Right ventricle myocardium inferior (tissue), 1 donor: ENCODE results near the gene ZDHHC5. TPM values are rescaled to one million over a fixed set of nuclear protein-coding genes. Genes with fewer than 3 reads are reported as not detected.
"Not testable (repeated sequence)": the region's sequence is repeated elsewhere in the genome, so short reads cannot be mapped to it uniquely, and the experiment has no call there.

Experiments used
- ATAC-seq: fragments of 200-7000 bp; cut with Tn5 transposase; one replicate; pipeline ENCODE4 v1.9.1; 2020; ENCODE audit warnings: mild to moderate bottlenecking, moderate library complexity
- DNase-seq: peaks from one replicate; pipeline ENCODE4 v3.0.0; 2021; ENCODE audit errors: missing footprints
- intact Hi-C: fragments of 100-400 bp; cut with DNase I; formaldehyde crosslinking; loops from one replicate; pipeline ENCODE4 v1.11.0; 2022
- total RNA-seq: library from RNA; stranded (reverse); fragmentation: NEBNext Ultra II Directional; extraction: Animal tissue kit (Norgen Biotek cat#: 25700); gene quantifications from one replicate; pipeline ENCODE4 v1.2.1, GENCODE V29; 2021
- donor health status: DM: no; HTN: yes; CAD: no; lungs with severe emphysema.

The ZDHHC5 gene
- total RNA-seq, 1 donor from 2014 or later: 44.9 TPM

DNA sequence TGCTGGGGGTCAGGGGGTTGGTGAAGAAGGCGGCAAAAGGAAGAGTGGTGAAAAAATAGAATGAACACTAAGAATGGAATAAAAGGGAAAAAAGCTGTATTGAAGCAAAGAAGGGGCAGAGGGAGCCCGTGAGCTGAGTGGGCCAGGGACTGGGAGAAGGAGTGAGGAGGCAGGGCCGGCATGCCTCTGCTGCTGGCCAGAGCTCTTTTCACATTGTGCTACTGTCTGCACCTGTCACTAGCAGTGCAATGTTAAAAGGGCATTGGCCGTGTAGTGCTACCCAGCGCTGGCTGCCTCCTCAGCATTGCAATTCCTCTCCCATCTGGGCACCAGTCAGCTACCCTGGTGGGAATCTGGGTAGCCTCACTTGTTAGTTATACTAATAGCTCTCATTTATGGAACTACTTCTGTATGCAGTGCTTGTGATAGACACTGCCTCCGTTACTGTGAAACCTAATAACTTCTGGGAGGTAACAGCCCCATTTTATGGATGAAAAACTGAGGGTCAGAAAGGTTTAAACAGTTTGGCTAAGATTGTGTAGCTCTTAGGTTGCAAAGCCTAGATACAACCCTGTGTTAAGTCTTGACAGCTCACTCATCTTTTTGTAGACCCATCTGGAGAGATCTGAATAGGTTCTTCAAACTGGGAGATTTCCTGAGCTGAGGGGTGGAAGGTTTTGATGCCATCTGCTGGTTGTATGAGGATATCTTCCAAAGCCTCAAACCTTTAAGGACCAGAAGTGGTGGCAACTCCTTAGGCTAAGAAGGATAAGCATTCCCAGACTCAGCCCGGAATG is 26.7 kb upstream of the ZDHHC5 start:
- intact Hi-C loops: loop anchor here (2.0 to 5.0 kb wide), 2 partner anchors 184 to 294 kb away; no protein-coding TSS in a partner anchor
- ATAC-seq (peak; percentile 36), DNase-seq (no peak)

DNA sequence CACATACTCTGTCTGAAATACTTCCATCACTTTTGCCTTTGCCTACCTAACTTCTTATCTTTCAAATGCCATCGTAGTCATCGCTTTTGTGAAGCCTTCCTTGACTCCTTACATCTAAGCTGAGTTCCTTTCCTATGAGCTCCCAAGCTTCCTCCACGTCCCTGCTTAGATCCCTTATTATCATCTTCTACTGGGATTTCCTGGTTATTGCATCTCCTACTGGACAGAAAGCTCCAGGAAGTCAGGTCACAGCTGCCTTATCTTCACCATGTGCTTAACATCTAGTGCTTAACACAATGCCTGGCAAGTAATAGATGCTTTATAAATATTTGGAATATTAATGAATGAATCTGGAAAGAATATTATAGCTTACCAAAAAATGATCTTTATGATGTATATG is 24.1 kb upstream of the ZDHHC5 start:
- intact Hi-C loops: loop anchor here (2.0 to 5.0 kb wide), 2 partner anchors 75 to 297 kb away; no protein-coding TSS in a partner anchor
- ATAC-seq: no peak

DNA sequence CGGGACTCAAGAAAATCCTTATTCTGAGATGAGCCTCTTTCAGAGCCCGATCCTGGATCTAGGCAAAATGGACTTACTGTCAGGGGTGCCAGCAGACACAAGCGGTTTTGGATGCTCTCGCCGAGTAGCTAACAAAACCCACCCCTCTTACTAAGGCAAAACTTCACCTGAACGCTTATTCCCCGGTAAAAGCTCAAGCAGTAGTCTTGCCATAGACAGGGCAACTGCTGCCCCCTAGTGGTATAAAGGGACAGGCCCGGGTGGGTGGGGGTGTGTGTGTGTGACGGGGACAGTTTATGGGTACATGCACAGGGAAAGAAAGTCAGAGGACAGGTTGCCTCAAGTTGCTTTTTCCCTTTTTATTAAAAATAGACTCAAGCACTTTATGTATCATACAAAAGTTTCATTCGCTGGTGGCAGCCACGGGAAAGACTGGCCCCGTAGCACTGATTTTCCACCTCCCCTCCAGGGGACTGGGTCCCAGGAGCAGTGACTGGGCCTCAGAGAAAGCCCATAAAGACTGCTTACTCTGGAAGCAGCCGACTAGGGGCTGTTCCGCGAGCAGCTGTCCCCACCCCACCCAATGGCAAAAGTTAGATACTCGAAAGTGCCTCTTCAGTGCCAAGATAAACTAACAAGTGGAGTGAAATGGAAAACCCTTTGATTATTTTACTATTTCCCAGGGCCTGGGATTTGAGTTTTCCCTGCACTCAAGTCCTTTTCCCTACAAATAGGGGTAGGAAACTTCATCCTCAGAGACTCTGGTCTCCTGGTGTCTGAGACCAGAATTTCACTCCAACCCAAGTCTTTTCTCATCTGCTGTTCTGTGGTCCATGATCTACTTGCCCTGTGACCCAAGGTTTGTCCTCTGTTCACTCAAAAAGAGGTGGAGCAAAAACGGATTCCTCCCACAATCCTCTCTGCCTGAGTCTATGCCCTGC is 22.9 kb upstream of the ZDHHC5 start:
- DNase-seq (peak; percentile 88), ATAC-seq (peak; percentile 76)
- intact Hi-C loops: loop anchor here (2.0 to 5.0 kb wide), 2 partner anchors 76 to 298 kb away; no protein-coding TSS in a partner anchor

More for the DNA sequence above, 24.1 kb upstream of the ZDHHC5 start:
- DNase-seq: no peak

DNA sequence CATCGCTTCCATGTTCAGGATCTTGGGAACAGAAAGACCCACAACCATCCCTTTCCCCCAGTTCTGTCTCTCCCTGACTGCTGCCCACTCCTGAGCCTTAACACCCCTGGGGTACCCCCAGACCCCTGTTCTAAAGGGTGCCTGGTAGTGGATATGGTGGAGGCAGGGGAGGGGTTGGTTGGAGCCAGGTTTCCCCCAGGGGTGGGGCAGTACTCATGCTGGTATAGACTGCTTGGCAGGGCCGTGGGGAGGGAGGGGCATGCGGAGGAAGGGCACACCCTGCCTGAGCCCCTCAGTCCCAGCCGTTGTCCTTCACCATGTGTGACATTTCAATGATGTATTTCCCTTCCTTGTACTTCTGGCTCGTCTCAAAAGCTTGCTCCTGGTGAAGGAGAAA is 22.2 kb upstream of the ZDHHC5 start:
- no peak for DNase-seq
- ATAC-seq: peak; percentile 9

DNA sequence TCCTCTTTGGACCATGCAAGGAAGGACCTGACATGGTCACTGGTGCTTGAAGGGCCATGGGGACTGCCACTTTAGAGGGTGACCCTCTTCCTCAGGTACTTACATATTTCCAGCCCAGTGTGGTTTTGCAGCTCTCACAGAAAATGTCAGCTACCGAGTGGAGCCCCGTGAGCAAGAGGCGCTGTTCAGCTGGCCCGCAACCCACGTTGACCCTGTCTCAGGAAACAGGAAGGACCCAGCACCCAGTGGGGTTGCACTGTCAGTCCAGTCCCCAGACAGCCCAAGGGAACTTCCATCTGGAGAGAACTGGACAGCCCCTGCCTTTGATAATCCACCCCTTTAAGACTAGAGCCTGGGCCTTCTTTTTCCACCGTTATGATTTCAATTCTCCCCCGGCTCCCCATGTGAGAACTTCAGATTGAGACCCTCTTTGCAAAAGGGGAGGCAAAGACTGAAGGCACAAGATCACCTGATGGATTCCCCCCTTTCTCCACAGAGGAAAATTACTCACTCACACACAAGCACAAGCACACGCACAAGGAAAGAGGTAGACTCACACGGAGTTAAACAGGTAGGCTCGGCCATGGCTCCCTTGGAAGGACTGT is 21.6 kb upstream of the ZDHHC5 start:
- ATAC-seq (no peak), DNase-seq (no peak)

More for the DNA sequence above, 22.2 kb upstream of the ZDHHC5 start:
- intact Hi-C loops: loop anchor here (2.0 kb wide), 1 partner anchor 77 kb away; no protein-coding TSS in a partner anchor

DNA sequence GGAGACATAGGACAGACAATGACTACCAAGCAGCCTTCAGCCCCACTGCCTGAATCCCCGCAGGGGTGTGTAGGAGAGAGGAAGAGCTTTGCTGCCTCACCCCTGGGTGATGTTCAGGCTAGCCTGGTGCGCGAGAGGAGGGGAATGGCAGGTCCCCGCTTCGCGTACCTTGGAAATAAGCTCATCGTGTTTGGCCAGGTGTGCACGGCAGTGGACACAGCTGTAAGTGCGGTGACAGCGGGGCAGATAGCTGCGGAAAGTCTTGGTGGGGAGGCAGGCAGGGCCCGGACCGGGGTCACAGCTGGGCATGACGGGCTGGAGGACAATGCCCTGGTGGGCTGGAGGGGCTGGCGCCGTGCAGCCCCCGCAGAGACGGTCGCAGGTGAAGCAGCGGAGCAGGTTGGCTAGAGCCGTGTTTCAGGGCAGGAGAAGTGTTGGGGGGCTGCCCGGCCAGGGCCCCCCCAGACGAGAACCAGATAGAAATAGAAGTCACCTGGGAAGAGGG is 21.1 kb upstream of the ZDHHC5 start:
- DNase-seq: no peak
- intact Hi-C loops: no loop called here
- no peak for ATAC-seq

More for the DNA sequence above, 21.6 kb upstream of the ZDHHC5 start:
- intact Hi-C loops: no loop called here

DNA sequence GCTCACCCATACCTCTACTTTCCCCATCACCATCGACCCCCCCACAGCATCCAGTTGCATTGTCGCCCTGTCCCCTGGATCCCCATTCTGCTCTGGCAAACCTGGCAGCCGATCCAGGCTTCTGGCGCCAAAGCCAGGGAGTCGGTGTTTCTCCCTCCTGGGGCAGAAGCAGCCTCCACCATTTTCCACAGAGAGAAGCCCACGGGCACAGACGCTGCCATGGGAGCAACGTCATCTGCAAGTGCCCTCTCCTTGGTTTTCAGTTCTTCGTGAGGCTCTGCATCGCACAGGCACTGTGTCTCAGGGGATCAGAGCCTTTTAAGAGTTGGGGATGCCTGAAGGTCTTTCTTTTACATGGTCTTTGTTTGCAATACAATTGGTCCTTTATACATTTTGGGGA is 20.5 kb upstream of the ZDHHC5 start:
- DNase-seq (no peak), ATAC-seq (no peak)
- intact Hi-C loops: no loop called here

DNA sequence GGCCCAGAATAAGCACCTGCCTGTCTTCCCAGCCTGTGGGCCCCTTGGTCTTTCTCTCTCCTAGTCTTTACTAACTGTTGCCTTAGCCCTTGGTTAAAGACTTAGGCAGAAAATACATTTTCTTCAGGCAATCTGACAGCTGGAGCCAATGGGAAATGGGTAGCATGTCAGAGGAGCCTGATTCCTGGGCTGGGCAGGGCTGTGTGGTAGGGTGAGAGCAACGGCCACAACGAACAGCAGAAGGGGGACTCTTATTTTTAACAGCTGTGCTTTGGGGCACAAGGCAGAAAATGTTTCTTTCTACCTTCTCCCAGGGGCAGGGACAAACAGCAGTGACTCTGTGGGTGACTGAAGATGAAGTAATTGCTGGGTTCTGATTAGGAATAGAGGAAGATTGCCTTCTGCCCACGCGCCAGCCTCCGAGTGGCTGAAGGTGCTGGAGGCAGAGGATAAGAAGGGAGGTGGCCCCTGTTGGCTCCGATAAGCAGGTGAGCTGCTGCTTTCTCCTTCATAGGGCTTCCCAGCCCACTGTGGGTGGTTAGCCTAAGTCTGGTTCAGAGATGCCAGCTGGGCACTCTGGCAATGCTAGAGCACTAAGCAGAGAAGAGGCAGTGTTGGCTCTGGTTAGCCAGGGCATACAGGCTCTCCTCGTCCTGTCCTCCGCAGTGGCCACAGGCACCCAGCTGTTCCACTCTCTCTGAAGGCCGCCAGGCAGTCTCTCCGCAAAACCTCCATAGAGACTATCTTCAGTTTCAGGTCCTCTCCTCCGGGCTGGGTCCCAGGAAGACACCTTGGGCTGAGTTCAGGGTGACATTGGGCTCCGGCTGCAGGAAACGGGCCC is 19.7 kb upstream of the ZDHHC5 start:
- ATAC-seq (no peak), DNase-seq (no peak)
- intact Hi-C loops: no loop called here

DNA sequence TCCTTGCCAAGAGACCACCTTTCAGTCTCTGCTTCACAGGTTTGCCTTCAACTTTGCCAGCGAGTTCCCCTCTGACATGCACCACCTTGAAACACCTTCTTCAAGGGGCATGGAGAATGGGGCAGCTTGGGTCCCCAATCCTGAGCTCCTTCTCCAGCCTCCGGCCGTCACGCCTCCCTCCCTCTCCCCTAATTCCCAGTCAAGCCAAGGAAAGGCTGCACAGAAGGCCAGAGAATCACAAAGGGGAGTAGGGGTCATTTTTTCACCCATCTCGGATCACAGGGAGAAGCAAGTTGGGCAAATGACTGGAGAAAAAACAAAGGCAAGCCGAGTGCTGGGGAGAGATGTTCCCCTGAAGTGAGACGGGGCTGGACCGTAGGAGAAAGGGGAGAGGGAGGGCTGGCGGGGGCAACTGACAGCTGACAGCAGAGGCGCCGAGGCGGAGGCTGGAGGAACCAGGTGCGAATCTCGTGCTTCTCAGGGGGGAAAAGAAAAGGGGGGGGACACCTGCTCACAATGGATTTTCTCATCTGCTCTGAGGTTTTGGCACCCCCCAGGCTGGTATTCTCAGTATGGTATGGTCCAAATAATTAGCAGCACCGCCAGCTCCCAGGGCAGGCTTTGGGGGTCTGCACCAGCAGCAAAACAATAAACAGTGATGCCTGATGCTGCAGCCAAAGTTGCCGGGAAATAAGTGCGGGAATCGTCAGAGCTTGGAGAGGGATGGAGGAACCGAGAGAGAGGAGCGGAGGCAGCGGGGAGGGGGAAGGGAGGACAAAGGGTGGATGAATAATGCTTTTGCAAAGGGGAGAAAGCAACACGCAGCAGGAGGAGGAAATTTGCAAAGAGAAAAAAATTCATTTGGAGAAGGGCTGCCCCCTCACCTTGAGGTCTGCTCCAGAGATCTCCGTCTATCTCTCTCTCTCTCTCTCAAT is 18.8 kb upstream of the ZDHHC5 start:
- ATAC-seq (no peak), DNase-seq (no peak)
- intact Hi-C loops: no loop called here

DNA sequence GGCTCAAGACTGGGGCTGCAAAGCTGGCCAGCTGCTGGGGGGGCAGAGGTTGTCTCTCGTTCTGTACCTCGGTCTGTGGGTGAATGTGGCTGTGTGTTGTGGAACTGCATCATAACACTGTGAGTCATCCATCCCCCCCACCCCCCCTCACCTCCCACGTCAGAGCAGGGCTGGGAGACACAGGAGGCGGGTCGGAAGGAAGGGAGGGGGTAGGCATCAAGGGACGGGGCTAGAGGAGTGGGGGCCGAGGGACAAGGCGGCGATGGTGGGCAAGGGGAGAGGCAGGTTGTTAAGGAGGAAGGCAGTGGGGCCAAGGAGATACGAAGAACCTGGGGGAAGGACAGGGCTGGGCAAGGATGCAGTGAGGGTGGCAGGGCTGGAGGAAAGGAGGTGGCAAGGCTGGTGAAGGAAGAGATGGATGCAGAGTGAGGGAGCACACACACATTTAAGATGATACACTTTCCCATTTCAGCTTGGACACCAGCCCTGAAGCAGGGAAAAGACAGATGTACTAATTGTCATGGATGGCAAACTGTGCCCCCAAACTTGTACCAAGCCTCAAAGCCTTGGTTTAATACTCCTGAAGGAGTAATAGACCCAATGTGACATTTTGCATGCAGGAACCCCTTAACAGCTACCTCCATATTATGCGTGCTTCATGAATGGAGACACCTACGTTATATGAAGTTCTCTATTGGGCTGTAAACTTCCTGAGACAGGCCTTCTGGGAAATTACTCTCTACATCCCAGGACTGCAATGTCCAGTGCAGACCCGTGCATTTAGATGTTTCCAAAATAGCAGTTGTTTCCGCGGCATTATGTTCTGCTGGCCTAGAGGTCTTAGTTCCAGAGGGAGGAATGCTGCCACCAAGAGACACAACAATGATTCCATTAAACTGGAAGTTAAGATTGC is 17.8 kb upstream of the ZDHHC5 start, which contains the start of gene YPEL4:
TSS of gene YPEL4 (minus strand) at position 87 of the 913 bp plus-strand sequence. CDS start 2,805 bp downstream, outside the sequence.
- peak; percentile 50 for ATAC-seq
- DNase-seq: no peak
- intact Hi-C loops: no loop called here

DNA sequence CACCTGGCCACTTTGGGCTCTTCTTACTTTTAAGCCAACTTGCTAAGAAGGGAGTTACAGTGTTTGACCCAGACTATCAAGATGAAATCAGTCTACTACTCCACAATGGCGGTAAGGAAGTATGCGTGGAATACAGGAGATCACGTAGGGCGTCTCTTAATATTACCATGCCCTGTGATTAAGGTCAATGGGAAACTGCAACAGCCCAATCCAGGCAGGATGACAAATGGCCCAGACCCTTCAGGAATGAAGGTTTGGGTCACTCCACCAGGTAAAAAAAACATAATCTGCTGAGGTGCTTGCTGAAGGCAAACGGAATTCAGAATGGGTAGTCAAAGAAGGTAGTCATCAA is 17.2 kb upstream of the ZDHHC5 start:
- intact Hi-C loops: no loop called here

DNA sequence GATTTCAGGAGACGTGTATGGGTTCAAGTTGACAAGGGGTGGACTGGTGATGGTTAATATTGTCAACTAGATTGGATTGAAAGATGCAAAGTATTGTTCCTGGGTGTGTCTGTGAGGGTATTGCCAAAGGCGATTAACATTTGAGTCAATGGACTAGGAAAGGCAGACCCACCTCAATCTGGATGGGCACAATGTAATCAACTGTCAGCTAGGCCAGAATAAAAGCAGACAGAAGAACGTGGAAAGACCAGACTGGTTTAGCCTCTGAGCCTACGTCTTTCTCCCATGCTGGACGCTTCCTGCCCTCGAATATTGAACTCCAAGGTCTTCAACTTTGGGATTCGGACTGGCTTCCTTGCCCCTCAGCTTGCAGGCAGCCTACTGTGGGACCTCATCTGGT is 16.5 kb upstream of the ZDHHC5 start:
- intact Hi-C loops: no loop called here
- DNase-seq (no peak), ATAC-seq (no peak)

More for the DNA sequence above, 17.2 kb upstream of the ZDHHC5 start:
- ATAC-seq (no peak), DNase-seq (no peak)

DNA sequence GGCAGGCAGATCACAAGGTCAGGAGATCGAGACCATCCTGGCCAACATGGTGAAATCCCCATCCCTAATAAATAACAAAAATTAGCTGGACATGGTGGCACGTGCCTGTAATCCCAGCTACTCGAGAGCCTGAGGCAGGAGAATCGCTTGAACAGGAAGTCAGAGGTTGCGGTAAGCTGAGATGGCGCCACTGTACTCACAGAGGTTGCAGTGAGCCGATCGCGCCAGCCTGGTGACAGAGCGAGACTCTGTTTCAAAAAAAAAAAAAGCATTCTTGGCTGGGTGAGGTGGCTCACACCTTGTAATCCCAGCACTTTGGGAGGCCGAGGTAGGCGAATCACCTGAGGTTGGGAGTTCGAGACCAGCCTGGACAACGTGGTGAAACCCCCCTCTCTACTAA is 15.7 kb upstream of the ZDHHC5 start:
- DNase-seq, ATAC-seq, intact Hi-C loops: not testable (repeated sequence)

DNA sequence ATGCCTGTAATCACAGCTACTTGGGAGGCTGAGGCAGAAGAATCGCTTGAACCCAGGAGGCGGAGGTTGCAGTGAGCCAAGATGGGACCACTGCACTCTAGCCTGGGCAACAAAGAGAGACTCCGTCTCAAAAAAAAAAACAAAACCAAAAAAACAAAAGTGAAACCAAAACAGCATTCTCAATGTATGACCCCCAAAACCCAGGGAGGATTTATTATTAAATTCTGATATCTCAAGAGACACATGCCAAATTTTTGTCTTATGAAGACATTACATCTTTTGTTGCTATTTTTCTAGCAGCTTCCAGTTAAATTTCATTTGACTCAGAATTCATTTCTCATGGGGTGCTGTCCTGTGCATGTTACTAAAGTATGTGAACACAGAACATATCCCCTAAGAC is 15.3 kb upstream of the ZDHHC5 start:
- intact Hi-C loops: no loop called here
- ATAC-seq (no peak), DNase-seq (no peak)

DNA sequence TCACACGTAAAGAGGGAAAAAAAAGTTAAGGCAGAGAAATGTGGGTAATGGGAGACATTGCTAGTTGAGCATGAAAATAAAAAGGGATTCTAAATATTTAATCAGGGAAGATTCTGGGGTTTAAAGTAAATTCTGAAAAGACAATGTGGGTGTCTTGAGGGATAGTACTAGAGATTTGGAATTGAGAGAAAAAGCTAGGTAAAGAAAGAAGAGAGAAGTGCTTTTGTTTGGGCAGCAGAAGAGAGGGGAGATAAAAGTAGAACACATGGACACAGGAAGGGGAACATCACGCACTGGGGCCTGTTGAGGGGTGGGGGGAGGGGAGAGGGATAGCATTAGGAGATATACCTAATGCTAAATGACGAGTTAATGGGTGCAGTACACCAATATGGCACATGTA is 14.8 kb upstream of the ZDHHC5 start:
- no peak for DNase-seq
- no peak for ATAC-seq
- intact Hi-C loops: no loop called here

DNA sequence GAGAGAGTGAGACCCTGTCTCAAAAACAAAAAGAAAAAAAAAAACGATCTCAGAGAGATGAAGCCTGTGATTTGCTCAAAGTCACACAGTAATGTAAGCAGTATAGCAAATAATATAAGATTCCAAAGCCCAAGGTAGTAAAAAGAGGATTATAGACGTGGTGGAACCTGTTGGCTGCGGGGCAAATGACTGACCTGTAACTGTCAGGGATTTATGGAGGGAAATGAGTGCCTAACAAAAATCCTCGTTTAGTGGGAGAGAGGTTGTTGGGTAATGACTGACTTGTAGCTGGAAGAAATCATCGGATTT is 11.1 kb upstream of the ZDHHC5 start:
- intact Hi-C loops: no loop called here
- ATAC-seq (no peak), DNase-seq (no peak)
